HCT116 (cell line): ENCODE results near the gene CPNE7. TPM values are rescaled to one million over a fixed set of nuclear protein-coding genes. Genes with fewer than 3 reads are reported as not detected.

Experiments used
- ATAC-seq: fragments of 200-7000 bp; cut with Tn5 transposase; 2 replicates; pipeline ENCODE4 v1.9.1; 2020; ENCODE audit warnings: mild to moderate bottlenecking, moderate library complexity
- BruUV-seq: library from RNA; stranded (reverse); fragments of 400-500 nt; replicated peaks from 2 replicates; lab custom pipeline; 2021; lab: Mats Ljungman, UMichigan
- CTCF ChIA-PET: fragments of 300-600 bp; sonication (Branson Sonifier 250); formaldehyde crosslinking; loops from one replicate; lab custom pipeline; 2021; ENCODE audit warnings: antibody characterized with exemption; lab: Charles Lee
- POLR2A ChIA-PET: fragments of 300-600, 350-600 bp; sonication (Branson Sonifier 250); formaldehyde crosslinking; loops from one replicate; lab custom pipeline; 2021; ENCODE audit warnings: antibody characterized with exemption; lab: Charles Lee
- RAD21 ChIA-PET, 2 experiments: fragments of 300-600 bp; sonication (Branson Sonifier 250); formaldehyde crosslinking; loops; one replicate each; lab custom pipeline; 2023; ENCODE audit warnings: low total read pairs in 2 of 2; ENCODE audit not compliant: uncharacterized antibody in 2 of 2, unreplicated experiment in 2 of 2, low non-redundant PET in 1 of 2; lab: Charles Lee
- DNase-seq: peaks from one replicate; pipeline ENCODE4 v3.0.0-alpha.2; 2010; ENCODE audit warnings: low read depth, low spot score
- H2AFZ ChIP-seq: fragments of 200-600 bp; shearing (Covaris generic), sonication (generic); 2 replicates; pipeline ENCODE4 v1.6.1; 2017; ENCODE audit warnings: low read depth, mixed run types, mixed read lengths, antibody characterized with exemption, low read length; ENCODE audit not compliant: poor library complexity, severe bottlenecking
- H3K27ac ChIP-seq: 2 replicates; pipeline ENCODE4 v1.5.1; 2012; ENCODE audit warnings: low read depth, low read length
- H3K27me3 ChIP-seq: fragments of 200-600 bp; sonication (generic); 2 replicates; pipeline ENCODE4 v1.6.1; 2016; ENCODE audit warnings: mixed run types, low read length, mixed read lengths; ENCODE audit not compliant: insufficient read depth
- H3K36me3 ChIP-seq, 2 experiments: fragments of 200-500 bp in 1 of 2; fragments of 200-600 bp in 1 of 2; sonication (Bioruptor generic) in 1 of 2; sonication (generic) in 1 of 2; 2 replicates each; pipeline versions ENCODE4 v1.5.1 to v1.6.1; 2014 to 2016; ENCODE audit warnings: low read length in 2 of 2, inconsistent platforms in 1 of 2, mixed read lengths in 1 of 2, mixed run types in 1 of 2; ENCODE audit not compliant: insufficient read depth in 2 of 2, control insufficient read depth in 1 of 2
- H3K4me1 ChIP-seq, 2 experiments: fragments of 200-600 bp in 1 of 2; sonication (generic) in 1 of 2; 2 replicates each; pipeline versions ENCODE4 v1.5.1 to v1.6.1; 2012 to 2017; ENCODE audit warnings: low read length in 2 of 2, inconsistent platforms in 1 of 2, mild to moderate bottlenecking in 1 of 2, mixed read lengths in 1 of 2, mixed run types in 1 of 2, moderate library complexity in 1 of 2; ENCODE audit not compliant: insufficient read depth in 2 of 2, control insufficient read depth in 1 of 2
- H3K4me2 ChIP-seq: fragments of 200-600 bp; sonication (generic); 2 replicates; pipeline ENCODE4 v1.6.1; 2017; ENCODE audit warnings: mixed run types, low read length, mixed read lengths
- H3K4me3 ChIP-seq, 2 experiments: fragments of 200-600 bp in 1 of 2; sonication (generic) in 1 of 2; replicated peaks in 1 of 2; 2 replicates each; pipeline ENCODE4 v1.5.1; 2011 to 2016; ENCODE audit warnings: low read length in 2 of 2, control low read depth in 1 of 2, low read depth in 1 of 2, mild to moderate bottlenecking in 1 of 2, mixed read lengths in 1 of 2, mixed run types in 1 of 2
- H3K79me2 ChIP-seq: fragments of 200-600 bp; sonication (generic); 2 replicates; pipeline ENCODE4 v1.6.1; 2017; ENCODE audit warnings: mild to moderate bottlenecking, mixed run types, low read length, moderate library complexity, mixed read lengths; ENCODE audit not compliant: insufficient read depth
- H3K9ac ChIP-seq: fragments of 200-600 bp; sonication (generic); 2 replicates; pipeline ENCODE4 v1.6.1; 2016; ENCODE audit warnings: low read length, mixed read lengths
- H3K9me2 ChIP-seq: fragments of 200-600 bp; sonication (generic), shearing (Covaris generic); 2 replicates; pipeline ENCODE4 v1.6.1; 2017; ENCODE audit warnings: mixed run types, mild to moderate bottlenecking, moderate library complexity; ENCODE audit not compliant: insufficient read depth
- H3K9me3 ChIP-seq, 2 experiments: fragments of 200-500 bp in 1 of 2; fragments of 200-600 bp in 1 of 2; sonication (Bioruptor generic) in 1 of 2; sonication (generic) in 1 of 2; 2 replicates each; pipeline ENCODE4 v1.6.1; 2014 to 2017; ENCODE audit warnings: low read length in 2 of 2, mixed read lengths in 2 of 2, inconsistent platforms in 1 of 2, low read depth in 1 of 2, mild to moderate bottlenecking in 1 of 2, mixed run types in 1 of 2, moderate library complexity in 1 of 2; ENCODE audit not compliant: control insufficient read depth in 1 of 2, insufficient read depth in 1 of 2
- H4K20me1 ChIP-seq: fragments of 200-600 bp; sonication (generic), shearing (Covaris generic); 2 replicates; pipeline ENCODE4 v1.6.1; 2017; ENCODE audit warnings: mixed run types, mild to moderate bottlenecking, moderate library complexity; ENCODE audit not compliant: insufficient read depth
- CBX3 ChIP-seq: IDR thresholded peaks from 2 replicates; pipeline ENCODE4 v1.6.1; 2012; ENCODE audit warnings: low read depth
- CEBPB ChIP-seq: IDR thresholded peaks from 2 replicates; pipeline ENCODE4 v1.6.1; 2012; ENCODE audit warnings: low read depth
- CTCF ChIP-seq, 3 experiments: fragments of 200-600 bp in 1 of 3; sonication (generic) in 1 of 3; IDR thresholded peaks in 2 of 3; conservative IDR thresholded peaks in 1 of 3; 2 replicates each; pipeline ENCODE4 v1.5.1; 2012 to 2017; ENCODE audit warnings: low read depth in 2 of 3, low read length in 2 of 3, antibody characterized with exemption in 1 of 3, borderline replicate concordance in 1 of 3, control low read depth in 1 of 3, mild to moderate bottlenecking in 1 of 3, mixed read lengths in 1 of 3, mixed run types in 1 of 3, moderate library complexity in 1 of 3; ENCODE audit not compliant: insufficient read depth in 1 of 3
- EGR1 ChIP-seq: IDR thresholded peaks from 2 replicates; pipeline ENCODE4 v1.6.1; 2012; ENCODE audit warnings: low read depth
- ELF1 ChIP-seq: IDR thresholded peaks from 2 replicates; pipeline ENCODE4 v1.6.1; 2012; ENCODE audit warnings: low read depth, borderline replicate concordance
- EZH2 ChIP-seq: fragments of 200-600 bp; sonication (generic); IDR thresholded peaks from 2 replicates; pipeline ENCODE4 v1.6.1; 2017; ENCODE audit warnings: antibody characterized with exemption, mixed run types
- EZH2phosphoT487 ChIP-seq: fragments of 200-600 bp; IDR thresholded peaks from 2 replicates; pipeline ENCODE4 v1.6.1; 2018; ENCODE audit warnings: antibody characterized with exemption, borderline replicate concordance
- FOSL1 ChIP-seq: IDR thresholded peaks from 2 replicates; pipeline ENCODE4 v1.6.1; 2012; ENCODE audit warnings: low read depth
- JUND ChIP-seq: IDR thresholded peaks from 2 replicates; pipeline ENCODE4 v1.6.1; 2012
- MAX ChIP-seq: IDR thresholded peaks from 2 replicates; pipeline ENCODE4 v1.6.1; 2012
- POLR2AphosphoS5 ChIP-seq: IDR thresholded peaks from 2 replicates; pipeline ENCODE4 v1.6.1; 2011; ENCODE audit warnings: mild to moderate bottlenecking, low read depth, low read length, moderate library complexity
- RAD21 ChIP-seq: IDR thresholded peaks from 2 replicates; pipeline ENCODE4 v1.6.1; 2012; ENCODE audit warnings: low read depth, mild to moderate bottlenecking
- REST ChIP-seq: IDR thresholded peaks from 2 replicates; pipeline ENCODE4 v1.6.1; 2012; ENCODE audit warnings: low read depth
- SIN3A ChIP-seq: IDR thresholded peaks from 2 replicates; pipeline ENCODE4 v1.6.1; 2012; ENCODE audit warnings: low read depth
- SP1 ChIP-seq: IDR thresholded peaks from 2 replicates; pipeline ENCODE4 v1.6.1; 2012; ENCODE audit warnings: low read depth
- SRF ChIP-seq: IDR thresholded peaks from 2 replicates; pipeline ENCODE4 v1.6.1; 2012; ENCODE audit warnings: low read depth
- YY1 ChIP-seq: IDR thresholded peaks from 2 replicates; pipeline ENCODE4 v1.6.1; 2011; ENCODE audit warnings: low read length, low read depth, moderate library complexity, mild to moderate bottlenecking; ENCODE audit not compliant: insufficient replicate concordance; ENCODE audit errors: extremely low read depth
- ZBTB33 ChIP-seq: IDR thresholded peaks from 2 replicates; pipeline ENCODE4 v1.6.1; 2011; ENCODE audit warnings: mild to moderate bottlenecking, low read length, moderate library complexity; ENCODE audit not compliant: insufficient replicate concordance; ENCODE audit errors: extremely low read depth
- ZFX ChIP-seq: fragments of 450-650 bp; IDR thresholded peaks from 2 replicates; pipeline ENCODE4 v1.6.1; 2017
- ZNF274 ChIP-seq: fragments of 200-500 bp; sonication (Bioruptor generic); IDR thresholded peaks from 2 replicates; pipeline ENCODE4 v1.6.1; 2014; ENCODE audit warnings: mild to moderate bottlenecking, low read depth, low read length, inconsistent platforms
- intact Hi-C: fragments of 100-400 bp; cut with micrococcal nuclease; formaldehyde crosslinking; loops from 2 replicates; pipeline ENCODE4 v1.10.0; 2022
- total RNA-seq: library from RNA; stranded (reverse); gene quantifications from one replicate; pipeline ENCODE4 v1.2.1, GENCODE V29; 2021; ENCODE audit not compliant: unreplicated experiment

CPNE7 gene
- total RNA-seq, 1 experiment from 2014 or later, result 201 TPM

- Histone ChIP-seq H4K20me1 (no peaks in the 10 kb centered on the region), H3K27me3 (no peaks in the 10 kb centered on the region), H3K4me1 (no peaks in the 10 kb centered on the region), H3K27ac (no peak overlapping the region), H3K9ac (no peak overlapping the region), H3K4me2 (no peak overlapping the region), H3K4me3 (no peak overlapping the region), H3K36me3 (peaks cover 41 to 45% of the 10 kb centered on the region in 2 experiments), H3K9me3 (no peaks in the 10 kb centered on the region), H3K9me2 (no peaks in the 10 kb centered on the region), H2AFZ (no peak overlapping the region), H3K79me2 (peaks cover 10% of the 10 kb centered on the region; the same call in 1 of the 2 replicates)
- ATAC-seq, result no peak
- ChIA-PET CTCF (no interaction called here), RAD21 (no interaction called here), POLR2A (no interaction called here)
- DNase-seq, result no peak
- TF ChIP-seq POLR2AphosphoS5 (no peak), MAX (no peak), SP1 (no peak), YY1 (no peak), SIN3A (no peak), ZFX (no peak), SRF (no peak), CEBPB (no peak), FOSL1 (no peak), CTCF (IDR thresholded peaks at IDR 0.05 in 2 of 3, conservative IDR thresholded peaks at IDR 0.05 in 1 of 3; ENCODE audit: borderline replicate concordance in 1 of 3, insufficient read depth in 1 of 3, low read depth in 2 of 3, low read length in 2 of 3) (no peak), EZH2 (no peak), EZH2phosphoT487 (no peak), JUND (no peak), REST (no peak), RAD21 (no peak), ELF1 (no peak), ZBTB33 (no peak), ZNF274 (no peak), CBX3 (no peak), EGR1 (no peak)
- BruUV-seq, result no TSS peak
- intact Hi-C loops, result no loop called here
These were observed 38.0 kb upstream of the CPNE7 start for GRCh38 chr16:89537549-89537925.
